SK-N-SH (cell line): ENCODE results near the gene AGPAT3.

Experiments used
- CTCF ChIP-seq: fragments of 200-600 bp; sonication (generic); IDR thresholded peaks from 2 replicates; pipeline ENCODE4 v1.6.1; 2017; ENCODE audit warnings: antibody characterized with exemption, mild to moderate bottlenecking, moderate library complexity
- GABPA ChIP-seq: IDR thresholded peaks from 2 replicates; pipeline ENCODE4 v1.4.0; 2012; ENCODE audit warnings: low read depth, mild to moderate bottlenecking
- IRF3 ChIP-seq: fragments of 150-350 bp; IDR thresholded peaks from 2 replicates; pipeline ENCODE4 v1.6.1; 2016; ENCODE audit warnings: mild to moderate bottlenecking, low read depth, low read length
- JUND ChIP-seq: IDR thresholded peaks from 2 replicates; pipeline ENCODE4 v1.4.0; 2012
- MXI1 ChIP-seq: IDR thresholded peaks from 2 replicates; pipeline ENCODE4 v1.6.1; 2012; ENCODE audit warnings: mild to moderate bottlenecking, low read depth, low read length, improper control_type of control experiment
- POLR2AphosphoS5 ChIP-seq: IDR thresholded peaks from 2 replicates; pipeline ENCODE4 v1.6.1; 2012; ENCODE audit warnings: low read depth, low read length
- RAD21 ChIP-seq: IDR thresholded peaks from 2 replicates; pipeline ENCODE4 v1.6.1; 2012; ENCODE audit warnings: mild to moderate bottlenecking, low read length
- REST ChIP-seq: IDR thresholded peaks from 2 replicates; pipeline ENCODE4 v1.6.1; 2012; ENCODE audit warnings: mild to moderate bottlenecking, low read depth, low read length, moderate library complexity
- RFX5 ChIP-seq: IDR thresholded peaks from 2 replicates; pipeline ENCODE4 v1.6.1; 2012; ENCODE audit warnings: mild to moderate bottlenecking, improper control_type of control experiment, low read length
- RXRA ChIP-seq: IDR thresholded peaks from 2 replicates; pipeline ENCODE4 v1.4.0; 2012; ENCODE audit warnings: low read depth, mild to moderate bottlenecking, borderline replicate concordance
- TAF1 ChIP-seq: IDR thresholded peaks from 2 replicates; pipeline ENCODE4 v1.6.1; 2012; ENCODE audit warnings: low read depth, mild to moderate bottlenecking, low read length, moderate library complexity, borderline replicate concordance

- TF ChIP-seq TAF1 (no peak), CTCF (no peak), IRF3 (no peak), JUND (no peak), POLR2AphosphoS5 (no peak), RFX5 (no peak), GABPA (no peak), REST (no peak), MXI1 (no peak), RAD21 (no peak), RXRA (no peak)
Observed at GRCh38 chr21:43927591-43928221, 62.7 kb downstream of the AGPAT3 start.
